ENCODE measurements around the gene VRK2.
"Not testable (repeated sequence)": the region's sequence is repeated elsewhere in the genome, so short reads cannot be mapped to it uniquely, and the experiment has no call there.

Gene VRK2

DNA sequence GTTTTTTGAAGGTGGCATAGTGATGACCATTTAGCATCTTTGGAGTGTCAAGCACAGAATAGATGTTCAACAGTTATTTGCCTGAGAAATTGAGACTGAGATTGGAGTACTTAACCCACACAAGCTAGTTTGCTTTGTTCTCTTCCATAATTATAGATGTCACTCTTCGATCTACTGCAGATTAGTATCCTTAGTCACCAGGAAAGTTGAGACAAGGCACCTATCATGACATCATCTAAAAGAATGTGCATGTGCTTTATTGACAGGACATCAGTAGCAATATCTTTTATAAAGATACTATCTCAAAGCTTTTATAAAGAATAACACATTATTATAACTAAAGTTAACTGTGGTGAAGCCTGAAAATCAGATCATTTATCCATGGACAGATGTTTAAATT is 6.4 kb downstream of the VRK2 start:
- DNase-seq (ENCODE audit: extremely low read depth in 1 of 2, low read depth in 1 of 2): no peak

DNA sequence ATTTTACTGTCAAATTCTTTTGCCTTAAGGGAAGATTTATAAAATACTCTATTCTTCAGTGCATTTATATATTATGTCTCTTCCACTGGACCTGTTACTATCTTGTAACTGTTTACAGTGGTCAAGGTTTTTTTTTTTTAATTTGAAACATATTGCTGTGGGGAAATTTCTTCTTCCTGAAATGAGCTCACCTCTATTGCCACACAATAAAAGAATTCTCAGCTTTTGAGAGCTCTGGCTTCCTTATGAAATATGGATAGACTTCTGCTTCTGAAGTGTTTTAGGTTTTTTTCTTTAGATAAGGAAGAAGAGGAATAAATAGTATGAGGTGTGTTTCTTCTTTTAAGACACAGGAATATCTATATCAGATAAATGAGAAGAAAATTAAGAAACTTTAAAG is 7.7 kb downstream of the VRK2 start:
- no peak for DNase-seq (ENCODE audit: extremely low read depth in 1 of 2, low read depth in 1 of 2)

DNA sequence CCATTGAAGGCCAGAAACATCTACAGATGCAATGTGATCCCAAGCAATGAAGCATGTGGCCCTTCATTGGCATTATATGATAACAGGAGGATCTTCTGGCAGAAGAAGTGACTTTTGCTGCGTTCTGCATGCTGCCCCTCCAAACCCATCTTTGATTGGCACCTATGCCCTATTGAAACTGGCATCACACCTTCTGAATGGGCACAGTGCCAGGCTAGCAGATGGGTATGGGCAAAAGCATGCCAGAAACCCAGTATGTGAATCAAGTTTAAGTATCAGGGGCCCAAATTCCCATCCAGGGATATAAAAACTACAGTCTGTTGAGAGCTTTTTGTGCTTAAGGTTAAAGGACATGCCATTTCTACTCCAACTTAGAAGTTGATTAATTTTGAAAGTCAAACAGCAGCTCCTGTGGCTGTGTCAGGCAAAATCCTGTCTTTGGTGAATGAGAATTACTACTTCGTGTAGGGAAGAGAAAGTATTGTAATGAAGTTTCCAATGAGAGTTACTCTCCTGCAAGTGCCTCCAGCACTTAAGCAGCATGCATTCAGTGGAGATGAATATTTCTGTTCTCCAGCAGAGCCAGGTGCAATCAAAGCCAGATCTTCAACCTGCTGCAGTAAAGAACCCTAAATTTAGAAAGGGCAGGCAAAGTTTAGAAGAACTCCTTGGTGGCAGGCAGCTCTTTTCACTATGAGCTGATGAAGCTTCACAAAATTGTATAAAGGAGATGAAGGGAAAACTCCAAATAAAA is 8.6 kb downstream of the VRK2 start:
- DNase-seq (ENCODE audit: extremely low read depth in 1 of 2, low read depth in 1 of 2): no peak

DNA sequence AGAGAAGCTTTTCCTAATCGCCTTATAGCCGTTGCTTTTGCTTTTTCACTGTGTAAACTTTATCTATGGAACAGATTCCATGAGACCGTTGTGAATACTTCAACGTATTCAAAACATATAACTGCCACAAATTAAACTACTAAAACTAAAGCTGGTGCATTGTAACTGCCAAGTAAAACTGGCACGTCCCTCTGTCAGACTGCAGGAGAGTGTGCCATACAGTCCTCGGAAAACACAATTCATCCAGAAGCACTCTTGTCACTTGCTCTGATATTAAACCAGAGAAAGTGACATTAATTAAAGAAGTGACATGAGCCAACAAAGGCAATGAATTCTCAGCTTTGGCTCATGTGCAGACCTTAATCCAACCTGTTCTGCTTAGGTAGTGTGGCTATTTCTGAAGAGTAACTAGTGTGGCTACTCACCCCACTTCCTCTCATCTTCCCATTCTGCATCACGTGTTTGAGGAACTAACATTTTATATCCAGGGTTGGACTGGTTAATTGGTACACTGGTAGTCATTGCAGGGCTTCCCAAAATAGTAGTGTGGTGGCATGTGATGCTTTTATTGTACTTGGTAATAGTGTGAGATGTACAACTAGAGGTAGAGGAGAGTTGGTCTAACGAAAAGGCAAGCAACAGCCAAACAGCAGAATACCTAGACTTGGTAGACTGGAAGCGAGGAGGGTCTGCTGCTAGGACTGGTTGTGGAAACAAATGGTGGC is 9.7 kb downstream of the VRK2 start:
- no peak for DNase-seq (ENCODE audit: extremely low read depth in 1 of 2, low read depth in 1 of 2)

DNA sequence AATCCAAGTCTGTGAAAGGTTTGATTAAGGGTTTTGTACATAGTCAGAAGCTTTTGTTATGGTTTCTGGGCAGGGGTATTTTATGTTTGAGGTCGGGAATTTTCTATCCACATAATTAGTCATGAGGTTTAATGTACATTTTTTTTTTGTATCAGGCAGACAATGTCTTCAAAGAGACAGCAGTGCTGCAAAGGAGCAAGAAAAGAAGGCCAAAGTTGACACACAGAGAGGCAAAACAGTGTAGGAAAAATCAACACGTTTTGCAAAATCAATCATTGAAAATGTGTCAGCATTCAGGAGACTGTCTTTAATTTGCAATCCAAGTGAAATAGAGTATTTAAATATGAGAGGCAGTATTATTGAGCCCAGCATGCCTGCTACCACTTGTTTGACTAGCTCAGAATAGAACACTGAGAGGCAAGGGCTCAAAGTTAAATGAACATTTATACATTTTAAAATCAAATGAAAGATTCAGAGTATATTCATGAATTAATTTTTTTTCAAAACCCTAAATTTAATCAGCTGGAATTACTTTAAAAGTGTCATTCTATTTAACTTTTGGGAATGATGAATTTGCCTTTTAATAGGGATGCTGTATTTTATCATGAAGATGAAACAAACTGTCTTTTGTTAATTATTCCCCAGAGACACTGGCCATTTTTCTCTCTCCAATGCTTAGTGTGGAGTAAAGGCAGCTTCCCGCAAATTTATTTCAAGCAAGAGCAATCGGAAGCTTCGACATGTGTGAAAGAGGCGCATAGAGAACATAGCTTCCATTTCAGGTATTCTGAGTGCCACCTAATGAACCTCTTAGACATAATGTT is 11.3 kb downstream of the VRK2 start:
- DNase-seq (ENCODE audit: extremely low read depth in 1 of 2, low read depth in 1 of 2): no peak

DNA sequence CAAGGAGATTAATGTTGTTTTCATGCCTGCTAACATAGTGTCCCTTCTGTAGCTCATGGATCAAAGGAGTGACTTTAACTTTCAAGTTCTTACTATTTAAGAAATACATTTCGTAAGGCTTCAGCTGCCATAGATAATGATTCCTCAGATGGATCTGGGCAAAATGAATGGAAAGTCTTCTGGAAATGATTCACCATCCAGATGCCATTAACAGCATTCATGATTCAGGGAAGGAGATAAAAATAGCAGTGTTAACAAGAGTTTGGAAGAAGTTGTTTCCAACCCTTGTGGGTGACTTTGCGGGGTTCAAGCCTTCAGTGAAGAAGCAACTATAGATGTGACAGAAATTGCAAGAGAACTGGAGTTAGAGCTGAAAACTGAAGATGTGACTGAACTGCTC is 17.0 kb downstream of the VRK2 start:
- DNase-seq (ENCODE audit: extremely low read depth in 1 of 2, low read depth in 1 of 2): no peak

DNA sequence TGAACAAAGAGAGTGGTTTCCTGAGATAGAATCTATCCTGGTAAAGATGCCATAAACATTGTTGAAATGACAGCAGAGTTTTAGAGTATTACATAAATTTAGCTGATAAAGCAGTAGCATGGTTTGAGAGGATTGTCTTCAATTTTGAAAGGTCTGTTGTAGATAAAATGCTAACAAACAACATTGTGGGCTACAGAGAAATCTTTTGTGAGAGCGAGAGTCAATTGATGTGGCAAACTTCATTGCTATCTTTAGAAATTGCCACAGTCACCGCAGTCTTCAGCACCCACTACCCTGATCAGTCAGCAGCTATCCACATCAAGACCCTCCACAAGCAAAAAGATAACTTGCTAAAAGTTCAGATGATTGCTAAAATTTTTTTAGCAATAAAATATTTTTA is 17.5 kb downstream of the VRK2 start:
- no peak for DNase-seq (ENCODE audit: extremely low read depth in 1 of 2, low read depth in 1 of 2)

DNA sequence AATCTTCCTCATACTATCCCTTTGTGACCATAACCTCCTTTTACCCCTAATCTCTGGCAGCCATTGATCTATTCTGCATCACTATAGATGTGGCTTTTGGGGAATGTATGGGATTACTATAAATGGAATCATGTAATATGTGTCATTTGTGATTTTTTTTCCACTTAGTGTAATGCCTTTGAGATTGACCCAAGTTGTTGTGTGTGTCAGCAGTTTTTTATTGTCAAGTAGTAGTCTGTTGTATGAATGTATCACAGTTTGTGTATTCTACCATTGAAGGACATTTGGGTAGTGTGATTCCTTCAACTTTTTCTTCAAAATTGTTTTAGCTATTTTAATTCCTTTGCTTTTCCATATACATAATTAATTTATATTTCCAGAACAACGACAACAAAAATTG is 18.6 kb downstream of the VRK2 start:
- no peak for DNase-seq (ENCODE audit: extremely low read depth in 1 of 2, low read depth in 1 of 2)

DNA sequence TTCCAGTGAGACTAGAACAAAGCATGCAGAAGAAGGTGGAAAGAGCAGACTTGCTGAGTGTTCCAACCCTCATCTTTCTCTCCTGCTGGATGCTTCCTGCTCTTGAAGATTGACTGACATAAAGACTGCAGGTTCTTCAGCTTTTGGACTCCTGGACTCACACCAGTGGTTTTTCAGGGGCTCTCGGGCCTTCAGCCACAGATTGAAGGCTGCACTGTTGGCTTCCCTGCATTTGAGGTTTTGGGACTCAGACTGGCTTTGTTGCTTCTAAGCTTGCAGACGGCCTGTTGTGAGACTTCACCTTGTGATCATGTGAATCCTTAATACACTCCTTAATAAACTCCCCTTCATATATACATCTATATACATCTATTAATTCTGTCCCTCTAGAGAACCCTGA is 20.4 kb downstream of the VRK2 start:
- no peak for DNase-seq (ENCODE audit: extremely low read depth in 1 of 2, low read depth in 1 of 2)

DNA sequence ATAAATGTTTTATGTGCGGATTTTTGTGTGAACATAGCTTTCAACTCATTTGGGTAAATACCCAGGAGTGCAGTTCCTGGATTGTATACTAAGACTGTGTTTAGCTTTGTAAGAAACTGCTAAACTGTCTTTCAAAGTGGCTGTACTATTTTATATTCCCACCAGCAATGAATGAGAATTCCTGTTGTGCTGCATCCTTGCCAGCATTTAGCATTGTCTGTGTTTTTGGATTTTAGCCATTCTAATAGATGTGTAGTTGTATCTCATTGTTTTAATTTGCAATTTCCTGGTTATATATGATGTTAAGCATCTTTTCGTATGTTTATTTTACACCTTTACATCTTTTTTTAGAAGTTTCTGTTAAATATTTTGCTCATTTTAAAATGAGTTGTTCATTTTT is 24.2 kb downstream of the VRK2 start:
- no peak for DNase-seq (ENCODE audit: extremely low read depth in 1 of 2, low read depth in 1 of 2)

DNA sequence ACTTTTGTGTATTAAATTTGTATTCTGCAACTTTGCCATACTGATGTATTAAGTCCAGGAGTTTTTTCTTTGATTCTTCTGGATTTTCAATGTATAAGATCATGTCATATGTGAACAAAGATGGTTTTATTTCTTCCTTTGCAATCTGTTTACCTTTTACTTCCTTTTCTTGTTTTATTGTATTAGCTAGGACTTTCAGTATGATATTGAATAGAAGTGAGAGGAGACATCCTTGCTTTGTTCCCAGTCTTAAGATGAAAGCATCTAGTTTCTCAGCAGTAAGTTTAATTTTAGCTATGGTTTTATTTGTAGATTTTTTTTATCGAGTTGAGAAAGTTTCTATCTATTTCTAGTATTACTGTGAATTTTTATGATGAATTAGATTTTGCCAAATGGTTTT is 25.5 kb downstream of the VRK2 start:
- no peak for DNase-seq (ENCODE audit: extremely low read depth in 1 of 2, low read depth in 1 of 2)

DNA sequence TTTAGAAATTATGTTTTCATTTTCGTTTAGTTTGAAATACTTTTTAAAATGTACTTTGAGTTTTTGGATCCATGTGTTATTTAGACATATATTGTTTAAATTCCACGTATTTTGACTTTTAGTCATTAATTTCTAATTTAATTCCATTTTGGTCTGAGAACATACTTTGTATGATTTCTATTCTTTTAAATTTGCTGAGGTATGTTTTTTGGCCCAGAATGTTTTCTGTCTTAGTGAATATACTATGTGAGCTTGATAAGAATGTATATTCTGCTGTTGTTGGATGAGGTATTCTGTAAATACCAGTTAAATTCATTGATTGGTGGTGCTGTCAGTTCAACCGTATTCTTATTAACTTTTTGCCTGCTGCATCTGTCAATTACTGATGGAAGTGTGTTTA is 26.4 kb downstream of the VRK2 start:
- DNase-seq (ENCODE audit: extremely low read depth in 1 of 2, low read depth in 1 of 2): no peak

DNA sequence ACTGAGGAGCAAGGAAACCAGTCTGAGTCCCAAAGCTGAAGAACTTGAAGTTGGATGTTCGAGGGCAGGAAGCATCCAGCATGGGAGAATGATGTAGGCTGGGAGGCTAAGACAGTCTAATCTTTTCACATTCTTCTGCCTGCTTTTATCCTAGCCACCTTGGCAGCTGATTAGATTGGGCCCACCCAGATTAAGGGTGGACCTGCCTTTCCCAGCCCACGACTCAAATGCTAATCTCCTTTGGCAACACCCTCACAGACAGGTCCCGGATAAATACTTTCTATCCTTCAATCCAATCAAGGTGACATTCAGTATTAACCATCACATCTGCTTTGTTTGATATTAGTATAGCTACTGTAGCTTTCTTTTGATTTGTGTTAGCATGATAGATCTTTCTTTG is 27.1 kb downstream of the VRK2 start:
- DNase-seq (ENCODE audit: extremely low read depth in 1 of 2, low read depth in 1 of 2): no peak

DNA sequence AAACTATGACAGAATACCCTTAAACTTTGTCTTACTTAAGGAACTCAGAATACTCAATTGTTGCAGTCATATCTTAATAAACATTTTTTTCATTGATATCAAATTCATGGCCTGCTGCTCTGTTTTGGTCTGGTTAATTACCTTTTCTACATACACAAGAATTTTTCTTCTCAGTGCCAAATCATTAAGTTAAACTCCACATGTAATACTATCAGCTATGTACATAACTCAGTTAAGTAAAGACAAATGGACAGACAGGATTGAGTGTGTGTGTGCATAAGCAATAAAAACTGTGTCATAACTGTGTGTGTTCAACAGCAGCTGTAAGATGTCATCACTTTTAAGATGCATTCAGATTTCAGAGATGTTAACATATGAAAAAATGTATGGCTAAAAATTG is 34.4 kb downstream of the VRK2 start:
- no peak for DNase-seq (ENCODE audit: extremely low read depth in 1 of 2, low read depth in 1 of 2)

DNA sequence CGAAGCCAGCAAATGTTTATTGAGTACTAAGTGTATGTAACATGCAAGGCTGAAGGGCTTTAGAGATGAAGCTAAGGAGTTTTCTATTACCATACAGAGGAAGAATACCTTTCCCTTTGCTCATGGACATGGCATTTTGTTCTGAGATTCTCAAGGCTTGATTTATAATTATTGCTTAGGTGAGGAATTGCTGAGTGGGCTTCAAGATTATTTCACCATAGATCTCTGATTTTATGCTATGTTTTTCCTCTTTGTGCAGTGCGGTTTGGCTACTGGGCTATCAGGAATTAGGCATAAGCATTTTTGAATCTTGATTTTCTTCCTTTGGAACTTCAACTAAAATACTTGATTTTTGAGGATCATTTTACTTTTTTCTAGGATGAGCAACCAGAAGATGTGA is 42.5 kb downstream of the VRK2 start:
- DNase-seq (ENCODE audit: extremely low read depth in 1 of 2, low read depth in 1 of 2): no peak

DNA sequence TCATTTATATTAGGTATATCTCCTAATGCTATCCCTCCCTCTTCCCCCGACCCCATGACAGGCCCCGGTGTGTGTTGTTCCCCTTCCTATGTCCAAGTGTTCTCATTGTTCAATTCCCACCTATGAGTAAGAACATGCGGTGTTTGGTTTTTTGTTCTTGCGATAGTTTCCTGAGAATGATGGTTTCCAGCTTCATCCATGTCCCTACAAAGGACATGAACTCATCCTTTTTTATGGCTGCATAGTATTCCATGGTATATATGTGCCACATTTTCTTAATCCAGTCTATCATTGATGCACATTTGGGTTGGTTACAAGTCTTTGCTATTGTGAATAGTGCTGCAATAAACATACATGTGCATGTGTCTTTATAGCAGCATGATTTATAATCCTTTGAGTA is 46.2 kb downstream of the VRK2 start:
- DNase-seq (ENCODE audit: extremely low read depth in 1 of 2, low read depth in 1 of 2): not testable (repeated sequence)

DNA sequence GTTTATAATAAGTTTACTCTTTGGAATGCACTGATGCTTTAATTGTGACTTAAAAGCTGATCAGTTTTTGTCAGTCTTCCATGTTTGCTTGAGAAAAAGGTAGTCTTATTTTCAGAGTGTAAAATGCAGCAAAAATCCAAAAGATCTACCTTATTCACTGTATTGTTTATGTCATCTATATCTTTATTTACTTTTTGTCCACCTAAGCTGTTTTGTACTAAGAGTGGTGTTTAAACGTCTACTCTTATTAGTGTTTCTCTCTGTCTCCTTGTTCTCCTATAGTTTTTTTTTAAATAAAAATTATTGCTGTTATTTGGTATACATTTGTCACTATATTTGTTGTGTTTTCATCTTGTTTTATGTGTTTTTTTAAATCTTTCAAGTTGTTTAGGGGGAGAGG is 50.4 kb downstream of the VRK2 start:
- DNase-seq (ENCODE audit: extremely low read depth in 1 of 2, low read depth in 1 of 2): no peak

DNA sequence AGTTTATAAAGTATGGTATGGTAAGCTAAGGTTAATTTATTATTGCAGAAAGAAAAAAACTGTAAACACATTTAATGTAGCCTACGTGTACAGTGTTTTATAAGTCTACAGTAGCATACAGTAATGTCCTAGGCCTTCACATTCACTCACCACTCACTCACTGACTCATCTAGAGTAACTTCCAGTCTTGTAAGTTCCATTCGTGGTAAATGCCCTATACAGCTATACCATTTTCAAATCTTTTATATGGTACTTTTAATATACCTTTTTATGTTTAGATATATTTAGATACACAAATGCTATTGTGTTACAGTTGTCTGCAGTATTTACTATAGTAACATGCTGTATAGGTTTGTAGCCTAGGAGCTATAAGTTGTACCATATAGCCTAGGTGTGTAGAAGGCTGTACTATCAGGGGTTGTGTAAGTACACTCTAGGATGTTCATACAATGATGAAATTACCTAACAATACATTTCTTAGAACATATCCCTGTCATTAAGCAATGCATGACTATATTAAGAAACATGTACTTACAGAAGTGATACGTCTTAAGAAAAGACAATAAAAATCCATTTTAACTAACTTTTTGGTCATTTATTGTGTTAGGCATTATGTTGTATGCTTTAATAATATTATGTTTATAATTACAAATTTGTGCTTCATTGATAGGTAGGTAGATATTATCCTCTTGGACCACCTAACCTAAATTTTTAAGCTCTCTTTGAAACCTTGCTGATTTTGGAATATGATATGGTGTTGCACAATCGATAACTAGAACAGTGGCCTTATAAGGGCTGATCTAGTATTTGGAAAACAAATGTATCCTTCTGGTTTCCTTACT is 51.9 kb downstream of the VRK2 start:
- DNase-seq (ENCODE audit: extremely low read depth in 1 of 2, low read depth in 1 of 2): no peak

DNA sequence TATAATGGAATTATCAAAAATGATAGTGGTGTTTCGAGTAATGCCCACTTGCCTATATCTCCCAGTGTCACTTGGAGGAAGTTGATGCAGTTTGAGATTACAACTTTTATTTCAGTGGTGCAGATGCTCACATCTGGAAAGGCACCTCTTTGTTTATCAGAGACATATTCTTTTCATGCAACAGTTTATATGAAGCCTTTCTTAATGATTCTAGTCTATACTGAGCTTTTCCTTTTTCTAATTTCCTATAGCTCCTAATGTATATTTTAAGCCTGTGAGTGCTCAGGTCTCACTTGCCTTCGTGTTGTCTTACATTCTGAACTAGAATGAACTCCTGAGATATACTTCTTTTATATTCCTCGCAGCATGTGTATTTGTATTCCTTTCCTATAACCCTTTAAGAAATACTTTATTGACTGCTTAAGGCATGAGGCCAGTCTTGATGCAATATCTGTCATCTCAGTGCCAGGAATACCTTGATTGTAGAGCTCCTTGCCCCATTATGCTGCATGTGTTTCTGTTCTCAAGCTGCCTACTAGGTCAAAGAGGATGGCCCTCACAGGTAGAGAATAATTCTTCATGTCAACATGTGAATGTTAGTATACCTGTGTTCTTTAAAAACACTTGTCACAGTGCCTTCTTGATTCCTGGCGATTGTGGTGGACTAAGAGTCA is 52.6 kb downstream of the VRK2 start:
- DNase-seq (ENCODE audit: extremely low read depth in 1 of 2, low read depth in 1 of 2): no peak

DNA sequence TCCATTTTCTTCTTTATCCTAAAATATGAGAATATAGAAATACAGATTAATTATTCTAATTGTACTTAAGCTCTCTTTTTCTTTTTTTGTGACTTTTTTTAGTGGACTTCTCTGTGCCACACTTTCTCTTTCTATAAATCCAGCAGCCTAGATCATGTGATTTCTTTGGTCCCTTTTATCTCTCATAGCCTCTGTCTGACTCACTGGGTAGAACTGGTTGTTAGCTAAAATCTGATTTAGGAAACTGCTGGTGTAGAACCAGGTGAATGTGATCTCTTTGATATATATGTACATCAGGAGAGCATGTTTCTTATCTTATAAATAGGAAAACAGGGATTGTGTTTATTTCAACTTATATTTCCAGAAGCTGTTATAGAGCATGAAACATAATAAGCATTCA is 54.9 kb downstream of the VRK2 start:
- DNase-seq (ENCODE audit: extremely low read depth in 1 of 2, low read depth in 1 of 2): no peak

Measured in stimulated activated CD8-positive, alpha-beta memory T cell treated with anti-CD3 and anti-CD28 coated beads, Interleukin-7, amount 100 ng/mL, for 48 hours (primary cell).